ENCODE data around the gene SLC50A1. TPM values are rescaled to one million over a fixed set of nuclear protein-coding genes. Genes with fewer than 3 reads are reported as not detected.

Gene SLC50A1
- total RNA-seq, 2 donors from 2014 or later, result 28.8 to 36.3 TPM

GRCh38 chr1:155173478-155174323 is 38.0 kb downstream of the SLC50A1 start, which contains the start of gene TRIM46:
TSS of gene TRIM46 (plus strand) at chr1:155173849. CDS start at chr1:155173967, 118 bp downstream.
- Mint-ChIP-seq H3K27me3 (no peaks in the 10 kb centered on the region), H3K9me3 (no peaks in the 10 kb centered on the region), H3K36me3 (peaks cover 15% of the 10 kb centered on the region), H3K4me3 (peak within 1 kb of the TSS; percentile 99), H3K27ac (peak within 1 kb of the TSS; percentile 97 to 99), H3K4me1 (ENCODE audit: low read depth in 2 of 2) (peaks cover 36 to 42% of the 10 kb centered on the region in 2 donors)
- ATAC-seq (peak; percentile 51 to 59), DNase-seq (ENCODE audit: low spot score) (peak; percentile 72)

- DNase-seq (ENCODE audit: low spot score) (no peak), ATAC-seq (no peak)
- no peaks in the 10 kb centered on the region for H3K27me3 Mint-ChIP-seq
- H3K4me3 Mint-ChIP-seq, result peak overlapping the region; percentile 99
- H3K36me3 Mint-ChIP-seq, result peaks cover 9% of the 10 kb centered on the region
- peak overlapping the region; percentile 97 to 99 for H3K27ac Mint-ChIP-seq
- H3K4me1 Mint-ChIP-seq (ENCODE audit: low read depth in 2 of 2), result peaks cover 33 to 37% of the 10 kb centered on the region in 2 donors
- H3K9me3 Mint-ChIP-seq, result no peaks in the 10 kb centered on the region
Observed at GRCh38 chr1:155174324-155175280, 39.0 kb downstream of the SLC50A1 start.

- ATAC-seq, result no peak
- H3K4me1 Mint-ChIP-seq (ENCODE audit: low read depth in 2 of 2), result peaks cover 31 to 37% of the 10 kb centered on the region in 2 donors
- H3K9me3 Mint-ChIP-seq, result no peaks in the 10 kb centered on the region
- no peak overlapping the region for H3K27ac Mint-ChIP-seq
- no peak for DNase-seq (ENCODE audit: low spot score)
- H3K27me3 Mint-ChIP-seq, result no peaks in the 10 kb centered on the region
- H3K36me3 Mint-ChIP-seq, result peaks cover 7% of the 10 kb centered on the region
- H3K4me3 Mint-ChIP-seq, result peak overlapping the region; percentile 67
Observed at GRCh38 chr1:155175281-155175926, 39.8 kb downstream of the SLC50A1 start.

GRCh38 chr1:155175927-155176371 is 40.3 kb downstream of the SLC50A1 start:
- H3K4me3 Mint-ChIP-seq, result peak overlapping the region; percentile 51
- peaks cover 30 to 37% of the 10 kb centered on the region in 2 donors for H3K4me1 Mint-ChIP-seq (ENCODE audit: low read depth in 2 of 2)

GRCh38 chr1:155176544-155177071 is 41.0 kb downstream of the SLC50A1 start:
- Mint-ChIP-seq H3K27ac (peak overlapping the region; percentile 17 to 55), H3K4me1 (ENCODE audit: low read depth in 2 of 2) (peaks cover 30 to 37% of the 10 kb centered on the region in 2 donors), H3K4me3 (peak overlapping the region; percentile 51), H3K27me3 (no peaks in the 10 kb centered on the region), H3K36me3 (peaks cover 7% of the 10 kb centered on the region), H3K9me3 (no peaks in the 10 kb centered on the region)
- ATAC-seq, result peak; percentile 41 to 58
- DNase-seq (ENCODE audit: low spot score), result peak; percentile 83

More at GRCh38 chr1:155175927-155176371, 40.3 kb downstream of the SLC50A1 start:
- ATAC-seq (no peak), DNase-seq (ENCODE audit: low spot score) (no peak)
- Mint-ChIP-seq H3K27ac (peak overlapping the region; percentile 17 to 55), H3K27me3 (no peaks in the 10 kb centered on the region), H3K9me3 (no peaks in the 10 kb centered on the region), H3K36me3 (peaks cover 7% of the 10 kb centered on the region)

- Mint-ChIP-seq H3K4me1 (ENCODE audit: low read depth in 2 of 2) (peaks cover 26 to 30% of the 10 kb centered on the region in 2 donors), H3K27ac (no peak overlapping the region), H3K27me3 (no peaks in the 10 kb centered on the region), H3K36me3 (peaks cover 2% of the 10 kb centered on the region), H3K4me3 (no peak overlapping the region), H3K9me3 (no peaks in the 10 kb centered on the region)
- DNase-seq (ENCODE audit: low spot score) (no peak), ATAC-seq (no peak)
Observed at GRCh38 chr1:155177192-155177917, 41.7 kb downstream of the SLC50A1 start.

GRCh38 chr1:155177918-155178281 is 42.2 kb downstream of the SLC50A1 start:
- Mint-ChIP-seq H3K4me1 (ENCODE audit: low read depth in 2 of 2) (peaks cover 23 to 27% of the 10 kb centered on the region in 2 donors), H3K4me3 (no peak overlapping the region), H3K27me3 (no peaks in the 10 kb centered on the region), H3K27ac (no peak overlapping the region), H3K9me3 (no peaks in the 10 kb centered on the region), H3K36me3 (no peaks in the 10 kb centered on the region)
- DNase-seq (ENCODE audit: low spot score) (no peak), ATAC-seq (no peak)

GRCh38 chr1:155178441-155179111 is 42.9 kb downstream of the SLC50A1 start:
- H3K36me3 Mint-ChIP-seq, result no peaks in the 10 kb centered on the region
- H3K4me3 Mint-ChIP-seq, result no peak overlapping the region
- no peaks in the 10 kb centered on the region for H3K9me3 Mint-ChIP-seq

GRCh38 chr1:155179112-155180031 is 43.7 kb downstream of the SLC50A1 start:
- Mint-ChIP-seq H3K36me3 (no peaks in the 10 kb centered on the region), H3K4me3 (no peak overlapping the region), H3K27me3 (no peaks in the 10 kb centered on the region), H3K27ac (peak overlapping the region in 1 of 2 donors; percentile 7), H3K4me1 (ENCODE audit: low read depth in 2 of 2) (peaks cover 12 to 14% of the 10 kb centered on the region in 2 donors), H3K9me3 (no peaks in the 10 kb centered on the region)
- DNase-seq (ENCODE audit: low spot score), result peak; percentile 34
- ATAC-seq, result no peak

More at GRCh38 chr1:155178441-155179111, 42.9 kb downstream of the SLC50A1 start:
- no peaks in the 10 kb centered on the region for H3K27me3 Mint-ChIP-seq
- peaks cover 17 to 20% of the 10 kb centered on the region in 2 donors for H3K4me1 Mint-ChIP-seq (ENCODE audit: low read depth in 2 of 2)
- no peak for ATAC-seq
- H3K27ac Mint-ChIP-seq, result no peak overlapping the region
- DNase-seq (ENCODE audit: low spot score), result peak; percentile 47

GRCh38 chr1:155181371-155182051 is 45.9 kb downstream of the SLC50A1 start:
- H3K36me3 Mint-ChIP-seq, result no peaks in the 10 kb centered on the region
- H3K4me3 Mint-ChIP-seq, result no peak overlapping the region
- DNase-seq (ENCODE audit: low spot score), result no peak
- H3K27me3 Mint-ChIP-seq, result no peaks in the 10 kb centered on the region
- H3K4me1 Mint-ChIP-seq (ENCODE audit: low read depth in 2 of 2), result peaks cover 5 to 6% of the 10 kb centered on the region in 2 donors
- no peak for ATAC-seq
- no peaks in the 10 kb centered on the region for H3K9me3 Mint-ChIP-seq
- no peak overlapping the region for H3K27ac Mint-ChIP-seq

- Mint-ChIP-seq H3K27me3 (no peaks in the 10 kb centered on the region), H3K27ac (no peak overlapping the region), H3K36me3 (no peaks in the 10 kb centered on the region), H3K9me3 (no peaks in the 10 kb centered on the region), H3K4me3 (no peak overlapping the region), H3K4me1 (ENCODE audit: low read depth in 2 of 2) (no peaks in the 10 kb centered on the region)
- no peak for DNase-seq (ENCODE audit: low spot score)
- no peak for ATAC-seq
Observed at GRCh38 chr1:155182052-155182550, 46.4 kb downstream of the SLC50A1 start.

Measured in natural killer cell treated with Interleukin-12 subunit alpha and Interleukin-12 subunit beta and Interleukin-15 and Interleukin-18, amount 100 ng/mL, for 72 hours (primary cell).